ENCODE results near the gene HOXD10. TPM values are rescaled to one million over a fixed set of nuclear protein-coding genes. Genes with fewer than 3 reads are reported as not detected.

The HOXD10 gene
- total RNA-seq, 3 donors from 2014 or later, result 1.6 to 5.2 TPM; not detected in 1

- intact Hi-C loops (cut with DNase I; ENCODE audit: low total_unique reads), result no loop called here
- Histone ChIP-seq H3K36me3 (no peaks in the 10 kb centered on the region), H3K4me1 (peaks cover 0 to 4% of the 10 kb centered on the region in 2 donors), H3K9me3 (no peaks in the 10 kb centered on the region), H3K27me3 (peaks cover 30 to 98% of the 10 kb centered on the region in 2 donors), H3K4me3 (peak overlapping the region in 2 of 3 donors; percentile 26 to 68), H3K27ac (no peak overlapping the region)
- peak in 1 of 2 donors; percentile 47 for DNase-seq (ENCODE audit: low spot score in 2 of 2)
- no peak for TF ChIP-seq POLR2AphosphoS5 (IDR thresholded peaks at IDR 0.05)
- TF ChIP-seq CTCF (IDR thresholded peaks at IDR 0.05), result no peak
- TF ChIP-seq POLR2A (IDR thresholded peaks at IDR 0.05), result no peak
These were observed 8.8 kb upstream of the HOXD10 start for GRCh38 chr2:176107731-176108181.

GRCh38 chr2:176109192-176109901 is 7.2 kb upstream of the HOXD10 start:
- Histone ChIP-seq H3K36me3 (no peaks in the 10 kb centered on the region), H3K27ac (no peak overlapping the region), H3K9me3 (no peaks in the 10 kb centered on the region), H3K27me3 (peaks cover 27 to 98% of the 10 kb centered on the region in 2 donors), H3K4me1 (peaks cover 0 to 4% of the 10 kb centered on the region in 2 donors), H3K4me3 (peak overlapping the region in 1 of 3 donors; percentile 68)
- TF ChIP-seq CTCF (IDR thresholded peaks at IDR 0.05), result no peak
- TF ChIP-seq POLR2AphosphoS5 (IDR thresholded peaks at IDR 0.05), result no peak
- no peak for TF ChIP-seq POLR2A (IDR thresholded peaks at IDR 0.05)
- intact Hi-C loops (cut with DNase I; ENCODE audit: low total_unique reads), result no loop called here
- DNase-seq (ENCODE audit: low spot score in 2 of 2), result no peak

- peaks cover 22 to 98% of the 10 kb centered on the region in 2 donors for H3K27me3 ChIP-seq
- intact Hi-C loops (cut with DNase I; ENCODE audit: low total_unique reads), result no loop called here
- H3K9me3 ChIP-seq, result no peaks in the 10 kb centered on the region
- no peak overlapping the region for H3K27ac ChIP-seq
- DNase-seq (ENCODE audit: low spot score in 2 of 2), result no peak
- no peaks in the 10 kb centered on the region for H3K36me3 ChIP-seq
- TF ChIP-seq POLR2AphosphoS5 (IDR thresholded peaks at IDR 0.05) (no peak), CTCF (IDR thresholded peaks at IDR 0.05) (no peak), POLR2A (IDR thresholded peaks at IDR 0.05) (no peak)
- no peak overlapping the region for H3K4me3 ChIP-seq
- peaks cover 0 to under 1% of the 10 kb centered on the region in 2 donors for H3K4me1 ChIP-seq
These were observed 6.6 kb upstream of the HOXD10 start for GRCh38 chr2:176109946-176110345.

- Histone ChIP-seq H3K36me3 (no peaks in the 10 kb centered on the region), H3K4me3 (peak overlapping the region in 1 of 3 donors; percentile 22), H3K27me3 (peaks cover 16 to 98% of the 10 kb centered on the region in 2 donors), H3K9me3 (no peaks in the 10 kb centered on the region), H3K27ac (no peak overlapping the region), H3K4me1 (no peaks in the 10 kb centered on the region)
- intact Hi-C loops (cut with DNase I; ENCODE audit: low total_unique reads), result no loop called here
- no peak for DNase-seq (ENCODE audit: low spot score in 2 of 2)
- TF ChIP-seq POLR2A (IDR thresholded peaks at IDR 0.05), result no peak
- TF ChIP-seq POLR2AphosphoS5 (IDR thresholded peaks at IDR 0.05), result no peak
- no peak for TF ChIP-seq CTCF (IDR thresholded peaks at IDR 0.05)
These were observed 5.9 kb upstream of the HOXD10 start for GRCh38 chr2:176110415-176111308.
